ENCODE data around the gene TREML4. TPM values are rescaled to one million over a fixed set of nuclear protein-coding genes. Genes with fewer than 3 reads are reported as not detected.

The TREML4 gene
- total RNA-seq, 1 experiment from 2014 or later: not detected

GRCh38 chr6:41199552-41200246, 28.4 kb upstream of the TREML4 start:
- no peak for TF ChIP-seq CTCF (IDR thresholded peaks at IDR 0.05; ENCODE audit: insufficient read depth in 1 of 2, low read depth in 1 of 2, low read length in 1 of 2, severe bottlenecking in 1 of 2, unreplicated experiment in 1 of 2)
- no peak overlapping the region for H3K27ac Mint-ChIP-seq (ENCODE audit: unreplicated experiment)
- peaks cover 25% of the 10 kb centered on the region for H3K27me3 Mint-ChIP-seq (ENCODE audit: insufficient read depth, unreplicated experiment)
- H3K36me3 ChIP-seq (ENCODE audit: control insufficient read depth, insufficient read depth, low read length): no peaks in the 10 kb centered on the region
- no peaks in the 10 kb centered on the region for H3K9me3 ChIP-seq
- ChIA-PET POLR2A (no interaction called here), CTCF (no interaction called here)
- no peaks in the 10 kb centered on the region for H3K4me1 Mint-ChIP-seq (ENCODE audit: low read depth, unreplicated experiment)
- no TSS peak for BruUV-seq (replicated peaks)
- no peaks in the 10 kb centered on the region for H3K9me3 Mint-ChIP-seq (ENCODE audit: unreplicated experiment)
- H3K4me1 ChIP-seq: no peaks in the 10 kb centered on the region
- H3K4me3 ChIP-seq (ENCODE audit: low read depth, low read length): no peak overlapping the region
- no peak for DNase-seq
- intact Hi-C loops (cut with micrococcal nuclease; ENCODE audit: unreplicated experiment): no loop called here
- H3K36me3 Mint-ChIP-seq (ENCODE audit: insufficient read depth, unreplicated experiment): no peaks in the 10 kb centered on the region
- H3K4me3 Mint-ChIP-seq (ENCODE audit: unreplicated experiment): no peak overlapping the region
- peaks cover 2% of the 10 kb centered on the region for H3K27me3 ChIP-seq (replicated peaks; ENCODE audit: control insufficient read depth, insufficient read depth, low read length)

GRCh38 chr6:41200296-41200900, 27.8 kb upstream of the TREML4 start:
- Mint-ChIP-seq H3K4me3 (ENCODE audit: unreplicated experiment) (no peak overlapping the region), H3K4me1 (ENCODE audit: low read depth, unreplicated experiment) (no peaks in the 10 kb centered on the region), H3K36me3 (ENCODE audit: insufficient read depth, unreplicated experiment) (no peaks in the 10 kb centered on the region), H3K27me3 (ENCODE audit: insufficient read depth, unreplicated experiment) (peaks cover 23% of the 10 kb centered on the region), H3K27ac (ENCODE audit: unreplicated experiment) (no peak overlapping the region), H3K9me3 (ENCODE audit: unreplicated experiment) (no peaks in the 10 kb centered on the region)
- BruUV-seq (replicated peaks): no TSS peak
- no peaks in the 10 kb centered on the region for H3K4me1 ChIP-seq
- H3K36me3 ChIP-seq (ENCODE audit: control insufficient read depth, insufficient read depth, low read length): no peaks in the 10 kb centered on the region
- intact Hi-C loops (cut with micrococcal nuclease; ENCODE audit: unreplicated experiment): no loop called here
- TF ChIP-seq CTCF (IDR thresholded peaks at IDR 0.05; ENCODE audit: insufficient read depth in 1 of 2, low read depth in 1 of 2, low read length in 1 of 2, severe bottlenecking in 1 of 2, unreplicated experiment in 1 of 2): no peak
- H3K4me3 ChIP-seq (ENCODE audit: low read depth, low read length): no peak overlapping the region
- ChIA-PET CTCF (no interaction called here), POLR2A (no interaction called here)
- DNase-seq: no peak
- no peaks in the 10 kb centered on the region for H3K9me3 ChIP-seq
- peaks cover under 1% of the 10 kb centered on the region for H3K27me3 ChIP-seq (replicated peaks; ENCODE audit: control insufficient read depth, insufficient read depth, low read length)

GRCh38 chr6:41200901-41201763, 27.0 kb upstream of the TREML4 start, which contains the start of gene TREML2:
Gene TREML2 (minus strand): TSS chr6:41201149. CDS start chr6:41201008, 141 bp downstream.
- POLR2A ChIA-PET: no interaction called here
- no peaks in the 10 kb centered on the region; the same call in none of the 2 replicates for H3K27me3 ChIP-seq (replicated peaks; ENCODE audit: control insufficient read depth, insufficient read depth, low read length)
- no peaks in the 10 kb centered on the region for H3K36me3 Mint-ChIP-seq (ENCODE audit: insufficient read depth, unreplicated experiment)

More at GRCh38 chr6:41200901-41201763, 27.0 kb upstream of the TREML4 start, which contains the start of gene TREML2:
- intact Hi-C loops (cut with micrococcal nuclease; ENCODE audit: unreplicated experiment): no loop called here
- CTCF ChIA-PET: no interaction called here
- Mint-ChIP-seq H3K27me3 (ENCODE audit: insufficient read depth, unreplicated experiment) (peaks cover 24% of the 10 kb centered on the region), H3K4me1 (ENCODE audit: low read depth, unreplicated experiment) (no peaks in the 10 kb centered on the region), H3K27ac (ENCODE audit: unreplicated experiment) (no peak within 1 kb of the TSS), H3K9me3 (ENCODE audit: unreplicated experiment) (no peaks in the 10 kb centered on the region), H3K4me3 (ENCODE audit: unreplicated experiment) (no peak within 1 kb of the TSS)
- H3K4me3 ChIP-seq (ENCODE audit: low read depth, low read length): no peak within 1 kb of the TSS
- no peaks in the 10 kb centered on the region for H3K36me3 ChIP-seq (ENCODE audit: control insufficient read depth, insufficient read depth, low read length)
- TF ChIP-seq CTCF (IDR thresholded peaks at IDR 0.05; ENCODE audit: insufficient read depth in 1 of 2, low read depth in 1 of 2, low read length in 1 of 2, severe bottlenecking in 1 of 2, unreplicated experiment in 1 of 2): no peak
- no peak for DNase-seq
- H3K4me1 ChIP-seq: no peaks in the 10 kb centered on the region
- no TSS peak for BruUV-seq (replicated peaks)
- no peaks in the 10 kb centered on the region for H3K9me3 ChIP-seq
